Aorta (tissue), 5 donors: ENCODE measurements around the gene ZBTB7C. TPM values are rescaled to one million over a fixed set of nuclear protein-coding genes. Genes with fewer than 3 reads are reported as not detected.

ENCODE experiments used
- ATAC-seq: fragments of 200-7000 bp; cut with Tn5 transposase; one replicate; pipeline ENCODE4 v1.9.1; 2022; ENCODE audit warnings: moderate library complexity; ENCODE audit not compliant: low FRiP score
- DNase-seq, 2 donors: peaks; one replicate each; pipeline ENCODE4 v3.0.0-alpha.2; 2020
- H3K27ac ChIP-seq, 2 donors: one replicate each; pipeline ENCODE4 v1.5.1; 2013; ENCODE audit warnings: low read length in 2 of 2, mild to moderate bottlenecking in 2 of 2, moderate library complexity in 2 of 2, control low read depth in 1 of 2, inconsistent platforms in 1 of 2, low read depth in 1 of 2
- H3K27me3 ChIP-seq, 2 donors: one replicate each; pipeline ENCODE4 v1.6.1; 2013; ENCODE audit warnings: control low read depth in 1 of 2, low read length in 1 of 2, mild to moderate bottlenecking in 1 of 2, moderate library complexity in 1 of 2; ENCODE audit not compliant: insufficient read depth in 2 of 2, control insufficient read depth in 1 of 2
- H3K36me3 ChIP-seq, 2 donors: one replicate each; pipeline ENCODE4 v1.6.1; 2013; ENCODE audit warnings: control low read depth in 1 of 2, low read length in 1 of 2, mild to moderate bottlenecking in 1 of 2; ENCODE audit not compliant: insufficient read depth in 2 of 2, control insufficient read depth in 1 of 2
- H3K4me1 ChIP-seq, 2 donors: one replicate each; pipeline ENCODE4 v1.6.1; 2013; ENCODE audit warnings: low read length in 2 of 2, control low read depth in 1 of 2, mild to moderate bottlenecking in 1 of 2, moderate library complexity in 1 of 2; ENCODE audit not compliant: insufficient read depth in 2 of 2, control insufficient read depth in 1 of 2
- H3K4me3 ChIP-seq, 2 donors: one replicate each; pipeline ENCODE4 v1.5.1; 2013; ENCODE audit warnings: low read length in 2 of 2, control low read depth in 1 of 2, mild to moderate bottlenecking in 1 of 2
- H3K9me3 ChIP-seq: one replicate; pipeline ENCODE4 v1.6.1; 2013; ENCODE audit warnings: mild to moderate bottlenecking, low read length; ENCODE audit not compliant: control insufficient read depth
- WGBS, 2 donors: extraction: QIAGEN DNeasy Blood & Tissue Kit; methylation state at CpG; one replicate each; pipeline ENCODE4 v1.1.7; 2013; 5-methylcytosine and 5-hydroxymethylcytosine counted together
- intact Hi-C, 2 donors: fragments of 100-400 bp; cut with DNase I; formaldehyde crosslinking; loops; one replicate each; pipeline versions ENCODE4 v1.14.2 to v1.15.0; 2022
- polyA plus RNA-seq, 2 donors: library from polyadenylated mRNA; stranded (reverse); fragments of 200-250 nt; gene quantifications; one replicate each; pipeline ENCODE4 v1.2.3, GENCODE V29; 2013
- total RNA-seq, 2 donors: library from RNA; stranded (reverse); fragmentation: NEBNext Ultra II Directional; extraction: Animal tissue kit (Norgen Biotek cat#: 25700); gene quantifications; one replicate each; pipeline ENCODE4 v1.2.1, GENCODE V29; 2021
- donor health status: healthy with polysubstance abuse.
- donor health status: Bipolar disorder and iron deficiency.
- donor health status: DM: no; HTN: no; CAD: no.
- donor health status: DM: no; HTN: no; CAD: no.
- donor health status: DM: yes; HTN: yes; CAD: no.

The ZBTB7C gene
- total and polyA plus RNA-seq, 4 donors = 0.69 to 22.4 (median 10.0) TPM

DNA sequence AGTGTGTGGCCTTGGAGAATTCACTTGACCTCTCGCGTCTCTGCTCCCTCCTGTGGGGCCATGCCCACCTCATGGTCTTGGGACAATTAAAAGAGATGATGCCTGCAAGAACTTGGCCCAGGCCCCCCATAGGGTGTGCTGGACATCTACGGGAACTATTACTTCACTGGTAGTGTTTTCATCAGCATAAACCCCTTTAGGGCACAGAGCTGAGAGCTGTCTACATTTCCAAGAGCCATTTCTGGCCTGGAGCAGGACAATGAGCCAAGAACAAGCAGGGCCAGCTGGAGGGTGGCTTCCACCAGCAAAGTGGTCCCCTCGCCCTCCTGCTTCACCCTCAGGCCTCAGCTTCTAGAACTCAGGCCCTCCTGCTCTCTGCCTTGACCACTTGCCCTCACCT is 232.3 kb downstream of the ZBTB7C start:
- H3K27me3 ChIP-seq = no peaks in the 10 kb centered on the region
- intact Hi-C loops = no loop called here
- 87 to 93% methylated on average over 4 of the region's 4 CpGs for WGBS, 2 donors
- no peak for ATAC-seq
- no peaks in the 10 kb centered on the region for H3K9me3 ChIP-seq
- no peak overlapping the region for H3K4me3 ChIP-seq
- no peaks in the 10 kb centered on the region for H3K36me3 ChIP-seq
- H3K27ac ChIP-seq = no peak overlapping the region
- DNase-seq = peak in 1 of 2 donors; percentile 30
- no peaks in the 10 kb centered on the region for H3K4me1 ChIP-seq

DNA sequence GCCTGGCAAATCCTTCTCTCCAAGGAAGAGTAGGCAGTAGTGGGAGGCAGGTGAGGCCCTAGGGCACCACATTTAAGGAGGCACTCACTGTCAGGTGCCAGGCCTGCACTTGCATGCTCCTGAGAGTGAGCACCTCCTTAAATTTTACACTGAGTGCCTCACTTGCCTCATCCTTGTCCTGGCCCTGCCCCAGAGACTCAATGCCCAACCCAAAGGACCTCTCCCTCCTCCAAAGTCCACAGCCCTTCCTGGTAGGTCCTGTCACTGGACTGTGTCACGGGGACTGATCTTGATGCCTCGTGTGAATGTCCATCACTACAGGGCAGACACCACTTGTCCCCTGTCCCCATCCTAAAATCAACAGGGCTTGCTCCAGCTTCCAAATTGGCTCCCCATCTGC is 235.6 kb downstream of the ZBTB7C start:
- ATAC-seq (no peak), DNase-seq (peak in 1 of 2 donors; percentile 30)
- WGBS, 2 donors = 91 to 96% methylated on average over 2 of the region's 2 CpGs
- H3K36me3 ChIP-seq = no peaks in the 10 kb centered on the region
- intact Hi-C loops = no loop called here
- no peak overlapping the region for H3K27ac ChIP-seq
- no peaks in the 10 kb centered on the region for H3K9me3 ChIP-seq
- no peaks in the 10 kb centered on the region for H3K4me1 ChIP-seq
- H3K27me3 ChIP-seq = no peaks in the 10 kb centered on the region
- H3K4me3 ChIP-seq = no peak overlapping the region

DNA sequence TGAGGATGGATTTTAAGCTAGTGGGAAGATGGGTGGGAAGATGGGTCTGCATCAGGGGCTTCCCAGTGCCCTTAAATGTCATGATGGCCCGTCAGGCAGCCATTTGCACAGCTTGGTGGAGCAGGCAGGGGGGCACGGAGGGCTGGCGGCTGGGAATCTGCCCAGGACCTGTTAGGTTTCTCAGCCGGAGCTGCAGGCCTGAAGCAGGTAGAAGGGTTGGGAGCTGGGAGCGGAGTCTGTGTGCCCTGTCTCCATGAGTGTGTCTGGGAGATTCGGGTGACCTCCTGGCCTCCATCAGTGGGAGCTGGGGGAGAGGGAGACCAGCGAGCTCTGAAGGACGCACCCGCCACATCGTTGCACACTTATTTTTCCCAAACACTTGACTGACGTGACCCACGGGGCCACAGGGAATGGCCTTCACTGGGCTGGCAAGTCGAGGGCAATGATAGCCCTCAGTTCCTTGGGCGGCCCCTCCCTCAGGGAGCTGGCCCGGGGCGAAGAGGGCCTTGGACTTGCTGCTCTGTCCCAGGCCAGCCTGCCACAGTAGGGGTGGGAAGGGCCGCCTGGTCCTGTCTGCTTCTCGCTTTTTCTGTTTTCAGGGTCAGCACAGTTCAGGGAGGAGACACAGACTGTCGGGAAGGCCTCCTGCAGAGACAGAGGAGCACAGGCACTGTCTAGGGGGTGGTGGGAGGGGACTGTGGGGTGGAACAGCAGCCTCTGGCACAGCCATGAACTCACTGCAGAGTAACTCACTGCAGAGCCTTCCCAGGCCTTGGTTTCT is 236.8 kb downstream of the ZBTB7C start:
- ATAC-seq (no peak), DNase-seq (peak in 1 of 2 donors; percentile 46)
- H3K9me3 ChIP-seq = no peaks in the 10 kb centered on the region
- H3K27me3 ChIP-seq = no peaks in the 10 kb centered on the region
- intact Hi-C loops = no loop called here
- H3K36me3 ChIP-seq = no peaks in the 10 kb centered on the region
- H3K4me3 ChIP-seq = no peak overlapping the region
- 94 to 96% methylated on average over 19 of the region's 19 CpGs for WGBS, 2 donors
- no peaks in the 10 kb centered on the region for H3K4me1 ChIP-seq
- H3K27ac ChIP-seq = no peak overlapping the region

DNA sequence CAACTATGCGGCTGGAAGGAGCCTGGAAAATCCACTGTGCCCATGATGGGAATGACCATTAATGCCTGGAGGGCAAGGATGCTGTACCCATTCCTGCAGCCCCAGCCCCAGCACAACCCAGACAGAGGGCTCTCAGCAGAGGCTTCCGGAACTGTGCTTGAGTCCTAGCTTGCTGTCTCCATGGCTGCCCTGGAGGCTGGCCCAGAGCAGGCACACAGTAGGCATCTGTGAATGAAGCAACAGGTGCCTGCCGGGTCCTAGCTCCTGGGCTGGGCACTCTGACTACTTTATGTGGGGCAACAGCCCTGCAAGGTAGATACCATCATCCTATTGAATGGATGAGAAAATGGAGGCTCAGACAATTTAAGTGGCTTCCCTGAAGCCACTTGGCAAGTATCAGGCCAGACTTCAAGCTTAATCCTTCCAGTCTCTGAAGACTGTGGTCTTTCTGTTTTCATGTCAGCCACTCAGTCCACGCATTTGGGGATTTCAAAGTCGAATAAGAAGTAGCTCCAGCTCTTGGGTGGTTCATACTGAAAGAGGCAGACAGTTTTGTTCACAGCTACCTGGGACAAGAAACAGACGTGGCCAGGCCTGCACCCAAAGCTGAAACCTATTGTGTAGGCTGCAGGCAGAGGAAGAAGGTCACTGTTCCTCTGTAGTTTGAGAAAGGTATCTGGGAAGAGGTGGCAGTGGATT is 237.5 kb downstream of the ZBTB7C start:
- intact Hi-C loops = no loop called here
- WGBS, 2 donors = 96 to 97% methylated on average over 6 of the region's 6 CpGs
- H3K27ac ChIP-seq = no peak overlapping the region
- H3K9me3 ChIP-seq = no peaks in the 10 kb centered on the region
- no peak overlapping the region for H3K4me3 ChIP-seq
- H3K27me3 ChIP-seq = no peaks in the 10 kb centered on the region
- ATAC-seq (no peak), DNase-seq (peak in 1 of 2 donors; percentile 43)
- no peaks in the 10 kb centered on the region for H3K36me3 ChIP-seq
- no peaks in the 10 kb centered on the region for H3K4me1 ChIP-seq

DNA sequence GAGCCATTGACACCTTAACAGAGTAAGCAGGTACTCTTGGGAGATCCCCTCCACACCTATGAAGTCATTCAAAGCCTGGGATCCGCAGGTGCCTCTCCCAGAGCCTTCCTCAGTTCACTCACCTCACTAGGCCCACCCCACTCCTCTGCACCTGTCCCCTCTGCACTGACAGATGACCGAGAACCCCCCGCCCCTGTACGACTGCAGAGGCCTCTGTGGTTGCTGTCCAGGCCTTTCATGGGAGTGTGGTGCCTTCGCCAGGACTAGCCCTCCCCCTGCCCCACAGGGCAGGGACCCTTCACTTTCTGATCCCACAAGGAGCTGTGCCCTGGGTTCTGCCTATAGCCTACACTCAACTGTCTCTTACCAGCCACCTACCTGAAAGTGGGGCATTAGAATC is 238.5 kb downstream of the ZBTB7C start:
- WGBS, 2 donors = 94 to 99% methylated on average over 5 of the region's 5 CpGs

DNA sequence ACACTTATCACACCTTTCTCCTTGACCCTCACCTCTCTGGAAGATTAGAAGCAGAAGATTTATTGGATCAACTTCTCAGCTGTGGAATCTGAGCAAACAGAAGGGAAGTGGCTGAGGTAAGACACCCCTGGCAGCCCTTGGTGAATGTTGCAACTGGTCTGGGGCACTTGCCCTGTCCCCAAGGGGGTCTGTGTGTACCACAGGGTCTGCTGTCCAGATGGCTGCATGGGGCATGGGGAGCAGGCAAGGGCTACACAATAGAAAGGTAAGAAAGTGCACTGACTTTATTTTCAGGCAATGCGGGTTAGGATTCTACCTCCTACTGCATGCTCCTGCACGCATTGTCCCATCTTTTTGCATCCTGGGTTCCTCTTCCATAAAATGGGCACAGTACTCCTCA is 240.3 kb downstream of the ZBTB7C start:
- Histone ChIP-seq H3K36me3 (no peaks in the 10 kb centered on the region), H3K4me1 (no peaks in the 10 kb centered on the region), H3K4me3 (no peak overlapping the region), H3K27me3 (no peaks in the 10 kb centered on the region), H3K27ac (no peak overlapping the region), H3K9me3 (no peaks in the 10 kb centered on the region)
- DNase-seq (peak in 1 of 2 donors; percentile 16), ATAC-seq (no peak)
- 100% methylated on average over 2 of the region's 2 CpGs for WGBS, 2 donors
- intact Hi-C loops = loop anchor here in 1 of 2 donors (10.0 kb wide), 2 partner anchors 156 to 276 kb away; no protein-coding TSS in a partner anchor

More for the DNA sequence above, 238.5 kb downstream of the ZBTB7C start:
- H3K9me3 ChIP-seq = no peaks in the 10 kb centered on the region
- intact Hi-C loops = no loop called here
- ATAC-seq (no peak), DNase-seq (peak in 1 of 2 donors; percentile 39)
- no peaks in the 10 kb centered on the region for H3K4me1 ChIP-seq
- no peak overlapping the region for H3K27ac ChIP-seq
- H3K36me3 ChIP-seq = no peaks in the 10 kb centered on the region
- no peaks in the 10 kb centered on the region for H3K27me3 ChIP-seq
- H3K4me3 ChIP-seq = no peak overlapping the region

DNA sequence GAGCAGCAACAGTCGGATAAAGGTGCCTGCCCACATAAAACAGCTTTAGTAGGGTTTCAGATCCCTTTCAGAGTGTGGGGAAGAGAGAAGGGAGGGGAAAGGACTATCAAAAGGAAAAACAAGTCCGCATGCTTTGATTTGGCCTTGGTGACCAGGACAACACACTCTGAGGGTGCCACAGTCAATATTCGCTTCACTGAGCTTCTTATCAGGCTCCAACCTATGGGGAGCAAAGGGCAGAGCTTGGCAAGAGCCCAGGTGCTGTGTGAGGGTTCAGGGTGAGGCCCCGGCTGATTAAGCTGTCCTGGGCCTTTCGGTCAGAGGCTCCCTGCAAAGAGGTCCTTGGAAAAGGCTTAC is 241.3 kb downstream of the ZBTB7C start:
- H3K4me1 ChIP-seq = no peaks in the 10 kb centered on the region
- H3K27ac ChIP-seq = no peak overlapping the region
- intact Hi-C loops = loop anchor here in 1 of 2 donors (10.0 kb wide), 2 partner anchors 157 to 277 kb away; no protein-coding TSS in a partner anchor
- no peaks in the 10 kb centered on the region for H3K9me3 ChIP-seq
- DNase-seq (peak in 1 of 2 donors; percentile 13), ATAC-seq (no peak)
- H3K4me3 ChIP-seq = no peak overlapping the region
- no peaks in the 10 kb centered on the region for H3K27me3 ChIP-seq
- WGBS, 2 donors = 67% methylated on average over 5 of the region's 5 CpGs
- no peaks in the 10 kb centered on the region for H3K36me3 ChIP-seq

DNA sequence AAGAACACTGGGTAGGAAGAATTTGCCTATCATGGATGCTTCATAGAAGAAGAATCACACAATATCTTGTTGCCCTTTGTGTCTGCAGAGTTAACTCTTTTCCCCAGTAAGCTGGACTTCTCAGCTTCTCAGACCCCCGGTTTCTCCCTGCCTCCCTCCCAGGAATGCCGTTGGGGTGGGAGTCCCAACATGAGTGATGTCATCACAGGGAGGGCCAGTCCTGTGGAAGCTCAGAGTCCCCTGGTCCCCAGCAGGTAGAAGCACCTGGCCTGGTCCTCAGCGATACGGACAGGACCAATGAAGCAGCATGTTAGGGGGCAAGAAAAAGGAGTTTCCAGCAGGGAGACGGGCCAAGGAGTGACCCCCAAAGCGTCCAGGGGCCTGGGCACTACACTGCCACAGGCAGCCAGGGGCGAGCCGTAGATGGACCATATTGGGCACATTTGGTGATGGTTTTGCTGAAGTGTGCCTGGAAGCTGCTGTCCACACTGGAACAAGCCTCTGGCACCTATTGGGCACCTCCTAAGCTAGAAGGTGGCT is 242.8 kb downstream of the ZBTB7C start:
- DNase-seq (peak in 1 of 2 donors; percentile 51), ATAC-seq (no peak)
- Histone ChIP-seq H3K27me3 (no peaks in the 10 kb centered on the region), H3K4me1 (no peaks in the 10 kb centered on the region), H3K9me3 (no peaks in the 10 kb centered on the region), H3K27ac (no peak overlapping the region), H3K4me3 (no peak overlapping the region), H3K36me3 (no peaks in the 10 kb centered on the region)
- intact Hi-C loops = loop anchor here in 1 of 2 donors (10.0 kb wide), 2 partner anchors 158 to 278 kb away; no protein-coding TSS in a partner anchor
- WGBS, 2 donors = 91 to 94% methylated on average over 8 of the region's 8 CpGs
